ENCODE results near the gene DPYSL4.

DNA sequence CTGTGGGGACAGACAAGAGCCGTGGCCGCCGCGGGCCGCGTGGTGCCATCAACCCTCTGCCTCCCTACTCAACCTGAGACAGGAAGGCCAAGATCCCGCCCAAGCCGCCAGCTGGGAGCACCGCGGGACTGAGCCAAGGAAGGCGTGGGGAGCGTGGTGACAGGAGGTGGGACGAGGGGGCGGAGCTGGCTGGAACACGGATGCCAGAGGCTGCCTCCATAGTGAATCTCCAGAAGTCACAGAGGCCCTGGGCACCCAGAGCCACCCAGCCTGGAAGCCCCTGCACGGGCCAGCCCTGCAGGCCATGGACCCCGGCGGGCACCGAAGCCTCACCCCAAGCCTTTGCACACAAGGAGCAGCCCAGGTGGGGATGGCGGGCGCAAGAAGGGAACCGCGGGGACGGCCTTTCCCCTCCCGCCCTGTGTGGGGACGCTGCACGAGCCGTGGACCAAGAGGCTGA lies 18.1 kb upstream of the DPYSL4 start:
- TF ChIP-seq POLR2A (IDR thresholded peaks at IDR 0.05), result no peak
- TF ChIP-seq, protein P1, sequence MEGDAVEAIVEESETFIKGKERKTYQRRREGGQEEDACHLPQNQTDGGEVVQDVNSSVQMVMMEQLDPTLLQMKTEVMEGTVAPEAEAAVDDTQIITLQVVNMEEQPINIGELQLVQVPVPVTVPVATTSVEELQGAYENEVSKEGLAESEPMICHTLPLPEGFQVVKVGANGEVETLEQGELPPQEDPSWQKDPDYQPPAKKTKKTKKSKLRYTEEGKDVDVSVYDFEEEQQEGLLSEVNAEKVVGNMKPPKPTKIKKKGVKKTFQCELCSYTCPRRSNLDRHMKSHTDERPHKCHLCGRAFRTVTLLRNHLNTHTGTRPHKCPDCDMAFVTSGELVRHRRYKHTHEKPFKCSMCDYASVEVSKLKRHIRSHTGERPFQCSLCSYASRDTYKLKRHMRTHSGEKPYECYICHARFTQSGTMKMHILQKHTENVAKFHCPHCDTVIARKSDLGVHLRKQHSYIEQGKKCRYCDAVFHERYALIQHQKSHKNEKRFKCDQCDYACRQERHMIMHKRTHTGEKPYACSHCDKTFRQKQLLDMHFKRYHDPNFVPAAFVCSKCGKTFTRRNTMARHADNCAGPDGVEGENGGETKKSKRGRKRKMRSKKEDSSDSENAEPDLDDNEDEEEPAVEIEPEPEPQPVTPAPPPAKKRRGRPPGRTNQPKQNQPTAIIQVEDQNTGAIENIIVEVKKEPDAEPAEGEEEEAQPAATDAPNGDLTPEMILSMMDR (IDR thresholded peaks at IDR 0.05), result no peak

Data from prostate gland (tissue), 2 donors.